RKO (cell line): ENCODE measurements around the gene TMEM41B.
"Not testable (repeated sequence)": the region's sequence is repeated elsewhere in the genome, so short reads cannot be mapped to it uniquely, and the experiment has no call there.

ENCODE experiments used
- DNase-seq: peaks from one replicate; pipeline ENCODE4 v3.0.0-alpha.2; 2016; ENCODE audit warnings: low spot score

Gene TMEM41B

DNA sequence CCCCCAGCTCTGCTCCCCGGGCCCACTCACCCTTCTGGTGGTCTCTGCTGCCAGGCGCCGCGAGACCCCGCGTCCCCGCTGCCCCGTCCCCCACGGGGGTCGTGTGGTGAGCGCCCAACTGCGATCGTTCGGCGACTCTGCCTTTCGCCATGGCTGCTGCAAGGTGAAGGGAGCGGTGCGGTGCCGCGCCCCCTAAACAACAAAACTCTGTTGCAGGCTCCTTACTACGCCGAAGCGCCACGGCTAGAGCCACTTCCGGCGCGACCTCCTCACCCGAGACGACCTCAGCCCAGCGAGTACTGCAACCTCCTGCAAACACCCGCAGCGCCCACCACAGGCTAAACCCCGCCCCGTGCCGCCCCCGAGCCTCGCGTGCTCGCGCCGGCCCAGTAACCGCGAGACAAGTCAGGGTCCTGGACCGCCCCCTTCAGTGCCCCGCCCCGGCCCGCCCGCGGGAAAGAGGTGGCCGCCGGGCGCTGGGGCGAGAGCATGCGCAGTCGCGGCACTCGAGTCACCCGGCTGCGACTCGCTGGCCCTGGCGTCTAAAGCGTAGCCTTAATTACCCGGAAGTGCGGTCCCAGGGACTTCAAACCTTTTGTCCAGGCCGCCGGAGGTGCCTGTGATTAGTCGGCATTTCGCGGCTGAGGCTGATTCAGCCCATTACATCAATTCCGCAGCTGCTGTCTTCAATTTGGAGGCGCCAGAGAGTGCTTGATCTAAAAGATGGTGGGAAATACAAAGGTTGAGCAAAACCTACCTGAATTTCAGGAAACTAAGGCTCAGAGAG lies at the start of gene TMEM41B:
TMEM41B (minus strand) TSS at position 303 of the 787 bp plus-strand sequence; CDS start at position 151, 152 bp downstream.
- peak; percentile 99 for DNase-seq

DNA sequence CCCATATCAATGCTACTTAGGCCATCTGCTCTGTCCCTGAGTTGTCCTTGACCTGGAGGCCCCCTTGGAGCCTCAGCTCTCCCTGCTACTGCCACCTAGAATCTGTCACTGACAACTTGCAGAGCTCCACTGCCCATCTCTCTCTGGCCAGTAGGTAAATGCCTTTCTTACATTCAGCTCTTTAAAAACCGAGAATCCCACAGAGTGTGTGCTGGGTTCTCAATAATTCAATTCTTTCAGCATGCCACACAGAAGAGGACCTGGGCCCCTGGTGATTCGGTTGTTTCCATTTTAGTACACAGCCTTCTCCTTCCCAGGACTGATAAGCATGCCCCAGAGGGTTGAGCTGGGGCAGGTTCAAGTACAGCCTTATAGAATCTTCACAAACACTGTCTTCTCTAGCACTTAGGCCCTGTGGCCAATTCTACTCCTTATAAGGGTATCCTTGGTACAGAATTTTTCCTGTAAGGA lies 48.0 kb upstream of the TMEM41B start:
- DNase-seq: no peak

DNA sequence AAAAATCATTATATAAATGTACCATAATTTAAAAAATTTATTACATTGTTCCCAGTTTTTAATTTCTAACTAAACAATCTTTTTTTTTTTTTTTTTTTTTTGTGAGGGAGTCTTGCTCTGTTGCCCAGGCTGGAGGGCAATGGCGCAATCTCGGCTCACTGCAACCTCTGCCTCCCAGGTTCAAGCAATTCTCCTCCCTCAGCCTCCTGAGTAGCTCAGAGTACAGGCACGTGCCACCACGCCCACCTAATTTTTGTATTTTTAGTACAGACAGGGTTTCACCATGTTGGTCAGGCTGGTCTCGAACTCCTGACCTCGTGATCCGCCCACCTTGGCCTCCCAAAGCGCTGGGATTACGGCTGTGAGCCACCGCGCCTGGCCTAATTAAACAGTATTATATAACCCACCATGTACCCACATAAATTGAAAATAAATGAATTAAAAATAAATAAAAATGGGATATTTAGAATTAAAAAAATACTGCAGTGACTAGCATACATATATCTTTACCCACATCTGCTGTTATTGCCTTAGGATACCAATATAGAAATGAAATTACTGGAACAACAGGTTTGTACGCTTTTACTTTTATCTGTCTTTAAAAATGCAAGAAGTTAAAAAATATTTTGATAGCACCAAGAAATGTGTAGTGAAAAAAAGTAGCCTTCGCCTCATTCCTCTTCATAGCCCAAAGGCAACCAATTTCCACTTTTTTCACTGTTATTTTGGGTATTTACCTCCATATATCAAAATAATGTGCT lies 46.6 kb upstream of the TMEM41B start:
- DNase-seq: not testable (repeated sequence)

DNA sequence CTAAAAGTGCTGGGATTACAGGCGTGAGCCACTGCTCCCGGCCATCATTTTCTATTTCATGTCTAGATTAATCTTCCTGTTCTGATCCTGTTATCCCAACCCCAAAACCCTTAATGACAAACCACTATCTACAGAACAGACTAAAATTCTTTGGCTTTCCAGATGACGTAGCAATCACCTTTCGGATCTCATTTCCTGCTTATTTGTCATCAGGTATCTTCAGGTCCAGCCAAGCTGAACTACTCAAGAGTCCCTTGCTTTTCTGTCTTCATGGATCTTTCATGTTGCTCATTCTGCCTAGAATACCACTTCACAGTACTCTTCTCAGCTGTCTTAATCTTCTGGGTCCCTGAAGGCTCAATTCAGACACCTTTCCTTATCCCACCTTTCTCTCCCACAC lies 42.6 kb upstream of the TMEM41B start:
- no peak for DNase-seq

GRCh38 chr11:9351321-9351881 lies 37.0 kb upstream of the TMEM41B start:
- DNase-seq: no peak

DNA sequence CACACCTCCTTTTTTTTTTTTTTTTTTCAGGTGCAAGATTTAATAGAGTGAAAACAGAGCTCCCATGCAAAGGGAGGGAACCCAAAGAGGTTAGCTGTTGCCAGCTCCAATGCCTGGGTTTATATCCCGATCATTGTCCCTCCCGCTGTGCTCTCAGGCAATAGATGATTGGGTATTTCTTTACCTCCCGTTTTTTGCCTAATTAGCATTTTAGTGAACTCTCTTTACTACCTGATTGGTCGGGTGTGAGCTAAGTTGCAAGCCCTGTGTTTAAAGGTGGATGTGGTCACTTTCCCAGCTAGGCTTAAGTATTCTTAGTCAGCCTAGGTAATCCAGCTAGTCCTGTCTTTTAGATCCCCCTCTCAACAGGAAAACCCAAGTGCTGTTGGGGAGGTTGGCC lies 33.4 kb upstream of the TMEM41B start:
- DNase-seq: not testable (repeated sequence)

DNA sequence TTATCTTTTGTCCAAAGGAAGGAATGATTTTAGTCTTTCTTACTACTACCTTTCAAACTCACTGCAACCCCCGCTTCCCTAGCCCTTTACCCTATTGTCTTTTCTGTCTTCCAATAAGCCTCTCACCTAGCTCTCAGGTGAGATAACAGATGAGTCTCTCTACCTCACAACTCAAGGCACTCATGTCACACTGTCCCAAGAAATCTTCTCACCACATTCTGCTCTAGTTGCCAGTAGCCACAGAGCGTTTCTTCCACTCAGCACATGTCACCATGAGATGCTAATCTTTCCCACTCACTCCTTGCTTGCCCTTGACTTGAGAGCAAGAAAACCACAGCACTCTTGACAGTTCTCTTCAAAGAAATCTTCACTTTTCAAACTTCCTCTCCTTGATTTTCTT lies 32.7 kb upstream of the TMEM41B start:
- no peak for DNase-seq

- DNase-seq: no peak
These were observed 29.8 kb upstream of the TMEM41B start for GRCh38 chr11:9344061-9344680.

- no peak for DNase-seq
These were observed 27.3 kb upstream of the TMEM41B start for GRCh38 chr11:9341638-9342178.

- no peak for DNase-seq
These were observed 18.3 kb upstream of the TMEM41B start for GRCh38 chr11:9332655-9333054.

GRCh38 chr11:9330387-9331384 lies 16.3 kb upstream of the TMEM41B start:
- peak; percentile 94 for DNase-seq

GRCh38 chr11:9320047-9320446 lies 5.7 kb upstream of the TMEM41B start:
- DNase-seq: no peak

DNA sequence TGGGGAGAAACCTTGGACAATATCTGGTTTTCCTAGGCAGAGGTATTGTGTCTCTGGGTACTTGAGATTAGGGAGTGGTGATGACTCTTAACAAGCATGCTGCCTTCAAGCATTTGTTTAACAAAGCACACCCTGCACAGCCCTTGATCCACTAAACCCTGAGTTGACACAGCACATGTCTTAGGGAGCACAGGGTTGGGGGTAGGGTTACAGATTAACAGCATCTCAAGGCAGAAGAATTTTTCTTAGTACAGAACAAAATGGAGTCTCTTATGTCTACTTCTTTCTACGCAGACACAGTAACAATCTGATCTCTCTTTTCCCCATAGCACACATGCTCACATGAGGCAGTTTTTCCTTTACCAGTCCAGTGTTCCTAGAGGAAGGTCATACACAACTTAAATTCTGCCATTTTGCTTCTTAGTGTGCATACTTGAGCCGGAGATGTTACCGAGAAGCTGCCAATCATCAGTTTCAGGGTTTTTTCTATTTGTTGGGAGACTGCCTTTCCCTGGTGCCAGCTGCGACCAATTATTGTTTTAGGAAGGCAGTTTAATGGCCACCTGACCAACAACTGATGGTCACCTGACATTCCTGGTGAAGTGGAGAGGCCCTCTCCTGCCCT lies 5.1 kb upstream of the TMEM41B start:
- DNase-seq: not testable (repeated sequence)

GRCh38 chr11:9318442-9319376 lies 4.3 kb upstream of the TMEM41B start:
- DNase-seq: not testable (repeated sequence)

- DNase-seq: no peak
These were observed 1.9 kb upstream of the TMEM41B start for GRCh38 chr11:9316334-9316733.

GRCh38 chr11:9315078-9315688 lies 790 bp upstream of the TMEM41B start:
- DNase-seq: no peak

GRCh38 chr11:9313648-9314290 lies 624 bp downstream of the TMEM41B start:
- peak; percentile 46 for DNase-seq

- no peak for DNase-seq
These were observed 3.8 kb downstream of the TMEM41B start for GRCh38 chr11:9310485-9311090.
